Adipose tissue (tissue), 3 donors: Measurements from ENCODE around the gene FBXW11. TPM values are rescaled to one million over a fixed set of nuclear protein-coding genes. Genes with fewer than 3 reads are reported as not detected.

Source experiments
- H3K27ac ChIP-seq: one replicate; pipeline ENCODE4 v1.5.1; 2013; ENCODE audit warnings: low read depth, low read length
- WGBS, 3 donors: extraction: QIAGEN DNeasy Blood & Tissue Kit; methylation state at CpG; one replicate each; pipeline ENCODE4 v1.1.7; 2013; 5-methylcytosine and 5-hydroxymethylcytosine counted together
- polyA plus RNA-seq, 3 donors: library from polyadenylated mRNA; stranded (reverse); fragments of 200-250 nt; gene quantifications; one replicate each; pipeline ENCODE4 v1.2.3, GENCODE V29; 2013
- donor health status: healthy with polysubstance abuse.
- donor health status: Bipolar disorder and iron deficiency.
- donor health status: healthy.

FBXW11 gene
- polyA plus RNA-seq, 3 donors = 12.4 to 19.8 (median 18.0) TPM

DNA sequence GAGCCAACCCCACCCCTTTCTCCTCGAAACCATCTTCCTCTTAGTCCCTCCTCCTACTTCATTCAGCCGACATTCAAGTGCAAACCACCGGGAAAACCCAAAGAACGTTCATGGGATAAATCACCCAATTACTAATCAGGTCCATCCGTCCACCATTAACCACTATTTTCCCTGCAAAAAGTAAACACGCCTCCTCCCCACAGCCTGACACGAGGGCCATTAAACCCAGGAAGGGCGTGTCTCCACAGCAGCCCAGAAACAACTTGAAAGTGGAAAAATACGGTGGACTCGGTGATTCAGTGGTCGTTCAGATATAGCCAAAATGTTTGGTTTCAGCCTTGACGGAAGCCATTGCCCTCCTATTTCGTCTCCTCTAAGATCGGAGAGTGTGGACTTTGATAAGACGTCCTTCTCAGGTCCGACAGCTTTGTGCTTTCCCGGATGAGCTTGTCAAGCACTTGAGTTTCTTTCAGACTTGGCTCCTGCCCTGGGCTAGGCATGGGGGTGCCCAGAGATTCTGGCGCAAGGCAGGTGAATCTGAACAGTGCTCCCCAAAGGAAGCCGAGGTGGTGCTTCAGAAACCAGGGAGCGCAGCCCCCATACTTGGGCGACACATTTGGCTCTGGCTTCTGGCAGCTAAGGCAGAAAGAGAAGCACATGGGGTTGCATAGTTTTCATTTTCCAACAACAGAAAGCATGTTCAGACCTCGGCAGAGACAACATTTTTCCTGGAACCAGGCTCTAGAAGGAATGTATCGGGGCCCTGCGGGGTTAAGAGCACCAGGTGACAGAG, 164.3 kb downstream of the FBXW11 start:
- H3K27ac ChIP-seq = no peak overlapping the region
- WGBS, 3 donors = 72 to 81% (median 77%) methylated on average over 24 of the region's 24 CpGs

DNA sequence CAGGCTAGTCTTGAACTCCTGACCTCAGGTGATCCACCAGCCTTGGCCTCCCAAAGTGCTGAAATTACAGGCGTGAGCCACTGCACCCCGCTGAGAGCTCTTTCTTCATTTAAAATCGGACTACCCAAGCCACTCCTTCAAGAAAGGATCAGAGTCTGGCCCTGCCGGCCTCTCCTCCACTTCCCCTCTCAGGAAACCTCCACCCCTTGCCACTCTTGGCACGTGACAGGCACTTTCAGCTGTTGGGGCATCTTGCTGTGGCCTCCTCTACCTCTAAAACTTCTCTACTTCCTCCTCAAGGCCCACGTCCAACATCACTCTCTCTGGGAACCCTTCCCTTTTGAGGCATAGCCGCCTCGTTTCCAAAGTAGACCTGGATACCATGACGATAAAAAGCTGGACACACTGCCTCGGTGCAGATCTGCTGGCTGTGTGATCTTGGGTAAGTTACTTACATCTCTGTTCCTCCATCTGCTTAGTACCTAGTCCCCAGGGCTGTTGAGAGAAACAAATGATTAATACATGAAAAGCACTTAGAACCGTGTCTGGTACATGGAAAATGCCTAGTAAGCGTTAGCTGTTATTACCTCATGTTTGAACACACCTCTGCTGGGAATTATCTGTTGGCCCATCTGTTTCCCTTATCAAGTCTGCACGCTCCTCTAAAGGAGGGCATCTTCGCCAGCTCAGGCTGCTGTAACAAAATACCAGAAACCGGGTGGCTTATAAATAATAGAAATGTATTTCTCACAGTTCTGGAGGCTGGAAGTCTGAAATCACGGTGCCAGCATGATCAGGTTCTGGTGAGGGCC, 165.5 kb downstream of the FBXW11 start:
- 54 to 88% (median 62%) methylated on average over 16 of the region's 16 CpGs for WGBS, 3 donors
- no peak overlapping the region for H3K27ac ChIP-seq

DNA sequence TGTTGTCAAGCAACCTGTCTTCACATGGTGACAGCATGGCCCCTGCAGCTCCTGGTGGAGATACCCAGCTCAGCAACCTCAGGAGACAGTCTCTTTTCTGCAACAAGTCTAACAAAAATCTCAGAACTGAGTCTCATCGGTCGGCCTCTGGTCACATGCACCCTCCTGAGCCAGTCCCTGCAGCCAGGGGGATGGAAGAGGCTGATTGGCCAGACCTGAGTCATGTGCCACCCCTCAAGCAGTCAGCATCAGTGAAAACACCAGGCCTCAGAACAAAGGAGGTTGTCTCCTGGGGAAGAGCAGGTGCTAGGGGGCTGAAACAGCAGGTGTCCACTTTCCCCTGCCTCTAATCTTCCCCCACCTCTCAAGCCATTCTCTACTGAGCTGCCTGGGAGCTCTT, 166.4 kb downstream of the FBXW11 start:
- WGBS, 3 donors = 45 to 50% (median 50%) methylated on average over 2 of the region's 2 CpGs
- no peak overlapping the region for H3K27ac ChIP-seq

DNA sequence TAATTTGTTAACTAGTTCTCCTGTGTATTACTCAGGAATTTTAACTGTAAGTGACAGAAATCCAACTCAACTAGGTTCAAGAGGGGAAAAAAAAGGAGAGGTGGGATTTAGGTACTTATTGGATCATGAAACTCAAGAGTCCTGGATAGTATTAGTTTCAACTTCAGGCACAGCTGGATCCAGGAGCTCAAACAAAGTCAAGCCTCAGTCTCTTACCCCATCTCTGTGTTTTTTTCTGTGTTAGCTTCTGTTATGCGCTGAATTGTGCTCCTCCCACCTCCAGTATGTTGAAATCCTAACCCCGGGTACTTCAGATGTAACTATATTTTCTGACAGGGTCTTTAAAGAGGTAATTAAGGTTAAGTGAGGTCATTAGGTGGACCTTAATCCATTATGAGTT, 167.3 kb downstream of the FBXW11 start:
- no peak overlapping the region for H3K27ac ChIP-seq
- 59 to 89% (median 64%) methylated on average over 2 of the region's 2 CpGs for WGBS, 3 donors

DNA sequence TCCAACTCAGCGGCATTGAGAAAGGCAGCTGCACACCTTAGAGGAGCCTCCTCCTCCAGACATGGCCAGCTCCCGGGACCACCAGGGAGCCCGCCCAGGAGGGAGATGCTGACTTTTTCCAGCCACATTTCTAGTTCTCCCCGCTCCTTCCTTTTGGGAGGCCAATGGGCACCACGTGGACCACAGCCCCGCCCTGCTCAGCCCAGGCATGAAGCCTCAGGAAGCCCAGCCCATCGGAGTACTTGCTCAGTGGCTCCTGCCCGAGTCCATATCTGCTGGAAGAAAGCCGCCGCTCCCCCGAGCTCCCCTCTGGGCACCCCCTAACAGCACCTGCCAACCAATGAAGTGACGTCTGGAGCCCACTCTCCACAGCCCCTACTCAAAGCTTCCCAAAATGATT, 168.4 kb downstream of the FBXW11 start:
- 74 to 79% (median 78%) methylated on average over 12 of the region's 12 CpGs for WGBS, 3 donors
- no peak overlapping the region for H3K27ac ChIP-seq

DNA sequence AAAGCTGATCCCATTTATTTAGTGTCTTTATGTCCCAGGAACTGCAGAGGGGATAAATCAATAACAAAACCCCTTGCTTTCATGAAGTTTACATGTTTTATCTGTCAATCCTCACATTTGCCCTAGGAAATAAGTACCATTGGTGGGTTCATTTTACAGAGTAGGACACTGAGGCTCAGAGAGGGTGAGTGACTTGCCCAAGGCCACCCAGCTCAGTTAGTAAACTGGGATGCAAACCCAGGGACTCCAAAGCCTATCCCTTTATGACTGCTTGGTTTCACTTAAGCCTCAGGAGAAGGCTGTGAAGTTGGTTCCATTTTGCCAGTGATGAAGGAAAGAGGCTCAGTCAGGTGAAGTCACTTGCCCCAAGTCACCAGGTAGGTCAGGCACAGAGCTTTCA, 168.9 kb downstream of the FBXW11 start:
- no peak overlapping the region for H3K27ac ChIP-seq

DNA sequence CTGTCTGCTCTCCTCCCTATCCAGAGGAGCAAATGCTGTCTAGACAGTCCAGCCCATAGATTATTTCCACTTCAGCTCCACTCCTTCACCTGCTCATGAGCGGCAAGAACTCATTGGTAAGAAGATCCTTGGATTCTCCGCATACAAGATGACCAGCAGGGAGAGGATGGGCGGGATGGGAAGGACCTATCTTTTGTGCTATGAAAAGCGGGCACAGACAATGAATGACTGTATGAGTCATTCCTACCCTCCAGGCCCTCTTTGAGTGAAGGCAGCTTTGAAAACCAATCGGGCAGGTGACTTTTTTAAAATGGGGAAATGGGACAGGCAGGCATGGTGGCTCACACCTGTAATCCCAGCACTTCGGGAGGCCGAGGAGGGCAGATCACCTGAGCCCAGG, 171.4 kb downstream of the FBXW11 start:
- no peak overlapping the region for H3K27ac ChIP-seq
- 83 to 84% (median 83%) methylated on average over 7 of the region's 7 CpGs for WGBS, 3 donors

DNA sequence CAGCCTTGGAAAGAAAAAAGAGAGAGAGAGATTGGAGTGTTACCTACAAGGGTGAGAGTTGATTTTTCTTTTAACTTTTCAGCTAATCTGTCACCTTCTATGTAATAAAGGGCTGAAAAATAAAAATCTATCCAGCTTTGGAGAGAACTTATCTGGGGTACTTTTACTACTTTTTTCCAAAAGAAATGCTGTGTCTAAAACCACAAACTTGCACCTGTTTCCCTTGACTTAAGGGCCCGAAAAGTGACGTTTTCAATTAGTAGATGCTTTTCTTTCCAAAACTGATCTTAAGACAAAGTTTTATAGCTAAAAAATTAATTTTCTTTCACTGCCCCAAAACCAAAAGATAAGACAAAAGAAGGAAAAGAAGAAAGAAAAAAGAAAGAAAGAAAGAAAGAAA, 172.0 kb downstream of the FBXW11 start:
- H3K27ac ChIP-seq = no peak overlapping the region
- 66 to 77% (median 72%) methylated on average over 2 of the region's 2 CpGs for WGBS, 3 donors

DNA sequence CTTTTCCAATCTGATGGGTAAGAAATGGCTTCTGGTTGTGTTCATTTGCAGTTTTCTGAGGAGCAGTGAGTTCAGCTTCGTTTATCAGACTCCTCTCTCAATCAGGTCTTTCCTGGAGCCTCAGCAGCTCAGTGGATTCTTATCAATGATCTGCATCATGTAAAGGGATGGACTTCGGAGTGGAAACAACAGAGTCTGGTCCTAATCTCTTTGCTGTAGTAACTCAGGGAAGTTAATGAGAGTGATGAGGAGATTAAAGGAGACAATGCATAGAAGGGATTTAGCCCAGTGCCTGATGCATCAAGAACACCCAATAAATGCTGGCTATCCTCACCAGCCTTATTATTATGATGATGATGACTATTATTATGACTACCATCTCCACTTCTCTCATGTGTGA, 173.7 kb downstream of the FBXW11 start:
- 75 to 84% (median 78%) methylated on average over 2 of the region's 2 CpGs for WGBS, 3 donors
- no peak overlapping the region for H3K27ac ChIP-seq

DNA sequence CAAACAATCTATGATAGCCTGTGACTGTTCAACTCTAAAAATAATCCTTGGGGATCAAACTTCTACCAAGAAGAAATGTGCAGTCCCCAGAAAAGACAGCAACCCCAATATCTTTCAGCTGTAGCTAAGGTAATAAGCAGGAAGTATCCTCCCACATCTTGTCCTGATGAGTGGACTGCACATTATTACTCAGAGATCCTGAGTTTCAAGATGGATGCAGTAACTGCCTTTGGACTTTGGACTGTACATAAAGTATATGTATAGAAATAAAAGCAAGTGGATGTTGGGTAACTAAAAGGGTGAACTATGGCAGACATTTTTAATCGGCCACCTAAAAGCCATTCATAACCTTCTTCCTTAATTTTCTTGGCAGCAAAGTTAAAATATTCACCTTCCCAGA, 175.8 kb downstream of the FBXW11 start:
- no peak overlapping the region for H3K27ac ChIP-seq
- 84 to 96% (median 87%) methylated on average over 1 of the region's 1 CpG for WGBS, 3 donors

DNA sequence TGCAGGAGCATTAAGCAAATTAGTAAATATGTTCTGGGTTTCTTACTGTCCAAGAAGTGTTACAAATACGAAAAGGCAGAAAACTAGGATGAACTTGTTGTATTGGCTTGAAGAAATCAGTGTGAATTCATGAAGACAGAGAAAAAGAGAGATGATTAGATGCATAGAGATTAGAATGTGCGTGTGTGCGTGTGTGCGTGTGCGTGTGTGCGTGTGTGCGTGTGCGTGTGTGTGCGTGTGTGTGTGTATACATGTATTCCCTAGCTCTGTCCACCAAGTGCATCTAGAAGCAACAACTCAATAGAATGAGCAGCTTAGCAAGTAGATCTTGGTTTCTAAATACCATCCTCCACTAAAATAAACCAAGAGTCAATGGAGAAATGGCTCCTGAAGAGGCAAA, 179.3 kb downstream of the FBXW11 start:
- no peak overlapping the region for H3K27ac ChIP-seq
- 93 to 97% (median 97%) methylated on average over 9 of the region's 9 CpGs for WGBS, 3 donors

DNA sequence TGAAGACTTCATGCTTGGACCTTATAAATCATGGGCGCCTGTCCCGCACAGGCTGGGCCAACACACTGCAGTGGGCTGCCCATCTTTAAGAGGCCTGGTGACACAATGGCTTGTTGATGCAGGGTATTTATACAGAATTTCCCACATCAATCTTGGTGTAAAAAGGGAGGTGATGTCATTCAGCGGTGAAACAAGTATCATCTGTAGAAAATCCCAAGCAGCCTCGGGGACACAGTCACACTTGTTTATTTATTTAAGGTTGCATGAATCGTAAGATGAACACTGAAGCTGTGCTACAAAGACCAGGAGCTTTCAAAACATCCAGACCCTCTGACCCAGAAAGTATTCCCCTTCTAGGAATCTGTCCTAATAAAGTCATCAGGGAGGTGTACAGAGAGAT, 180.3 kb downstream of the FBXW11 start:
- WGBS, 3 donors = 73 to 75% (median 75%) methylated on average over 5 of the region's 5 CpGs

DNA sequence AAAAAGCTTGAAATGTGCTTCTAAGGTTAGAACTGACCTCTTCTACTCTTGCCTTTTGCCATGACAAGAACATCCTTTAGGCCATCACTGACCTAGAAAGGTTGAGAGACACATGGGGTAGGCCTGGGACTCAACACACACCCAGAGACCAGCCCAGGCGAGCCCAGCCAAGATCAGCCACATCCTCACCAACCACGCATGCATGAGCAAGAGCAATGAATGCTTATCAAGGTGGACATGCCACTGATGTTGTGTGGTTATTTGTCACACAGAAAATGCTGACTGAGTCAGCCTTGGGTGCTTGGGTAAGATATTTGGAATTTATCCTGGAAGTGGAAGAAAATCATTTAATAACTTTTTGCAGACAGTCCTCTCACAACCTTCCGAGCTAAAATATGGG, 181.4 kb downstream of the FBXW11 start:
- H3K27ac ChIP-seq = no peak overlapping the region
- WGBS, 3 donors = 93 to 98% (median 96%) methylated on average over 3 of the region's 3 CpGs

More for the DNA sequence above, 180.3 kb downstream of the FBXW11 start:
- H3K27ac ChIP-seq = no peak overlapping the region

DNA sequence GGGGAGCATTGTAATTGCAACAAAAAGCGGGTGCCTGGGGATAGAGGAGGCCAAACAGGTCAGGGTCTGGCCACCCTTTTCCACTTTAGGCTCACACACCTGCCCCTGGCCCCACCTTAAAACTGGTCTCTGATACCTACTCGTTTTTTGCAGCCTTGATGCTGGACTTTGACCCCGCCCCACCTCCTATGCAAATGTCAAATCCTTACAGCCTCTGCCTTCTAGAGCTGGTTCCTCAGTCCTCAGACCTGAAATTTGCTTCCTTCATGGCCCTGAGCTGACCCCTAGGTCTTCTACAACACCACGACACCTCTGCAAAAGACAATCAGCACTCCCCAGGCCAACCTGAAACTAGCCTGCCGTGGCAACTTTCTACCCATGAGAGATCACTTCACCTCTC, 183.2 kb downstream of the FBXW11 start:
- H3K27ac ChIP-seq = no peak overlapping the region
- whole genome bisulfite sequencing, 3 donors = 48 to 83% (median 72%) methylated on average over 5 of the region's 5 CpGs

DNA sequence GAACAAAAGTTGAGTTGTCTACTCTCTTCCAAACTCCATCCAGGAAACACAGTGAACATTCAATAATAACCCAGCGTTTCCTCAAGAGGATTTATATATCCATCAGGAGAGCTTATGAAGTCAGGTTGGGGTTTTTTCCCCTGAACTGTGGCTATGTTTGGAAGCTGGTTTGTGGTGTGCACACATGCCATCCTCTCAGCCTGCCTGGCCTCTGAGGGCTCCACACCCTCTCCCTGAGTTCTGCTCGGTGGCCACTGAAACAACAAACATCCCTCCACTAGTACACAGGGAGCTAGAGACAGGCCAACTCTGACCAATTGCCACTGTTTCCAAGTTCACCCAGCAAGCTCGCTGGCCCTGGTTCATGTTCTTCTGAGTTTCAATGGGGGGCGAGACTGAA, 185.2 kb downstream of the FBXW11 start:
- H3K27ac ChIP-seq = no peak overlapping the region
- 67 to 89% (median 85%) methylated on average over 4 of the region's 4 CpGs for WGBS, 3 donors

DNA sequence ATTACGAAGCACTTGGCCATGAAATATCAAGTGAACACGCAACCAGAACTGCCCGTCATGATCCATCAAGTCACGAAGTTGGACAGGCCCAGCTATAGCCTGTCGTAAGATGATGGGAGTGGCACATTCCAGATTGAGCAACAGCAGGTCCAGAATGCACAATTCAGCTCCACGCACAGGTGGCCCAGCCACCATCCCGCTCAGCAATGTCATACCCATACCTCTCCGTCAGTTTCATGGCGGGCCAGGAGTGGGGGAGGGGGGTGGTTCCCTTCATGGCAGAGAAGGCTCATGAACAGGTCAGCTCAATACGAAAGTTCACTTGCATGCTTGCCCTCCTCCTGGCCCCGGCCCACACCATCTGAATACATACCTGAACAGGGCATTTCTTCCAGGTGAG, 185.9 kb downstream of the FBXW11 start:
- H3K27ac ChIP-seq = no peak overlapping the region
- WGBS, 3 donors = 91 to 95% (median 94%) methylated on average over 11 of the region's 11 CpGs

DNA sequence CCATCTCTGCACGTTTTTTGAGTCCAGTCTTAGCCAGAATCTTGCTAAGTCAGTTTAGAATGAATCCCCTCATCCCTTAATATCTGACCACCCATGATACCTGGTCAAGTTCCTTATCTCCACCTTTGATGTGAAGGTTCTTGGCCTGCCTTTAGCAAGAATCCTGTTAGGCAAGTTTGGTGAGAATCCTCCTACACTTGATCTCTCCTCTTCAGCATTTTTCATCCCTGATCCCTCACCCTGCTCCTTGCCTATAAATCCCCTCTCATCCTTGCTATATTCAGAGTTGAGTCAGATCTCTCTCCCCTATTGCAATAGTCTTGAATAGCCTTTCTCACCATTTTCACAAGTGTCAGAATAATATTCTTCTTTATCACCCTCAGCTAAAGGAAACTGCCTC, 189.8 kb downstream of the FBXW11 start:
- no peak overlapping the region for H3K27ac ChIP-seq
- 48 to 64% (median 48%) methylated on average over 1 of the region's 1 CpG for WGBS, 3 donors

DNA sequence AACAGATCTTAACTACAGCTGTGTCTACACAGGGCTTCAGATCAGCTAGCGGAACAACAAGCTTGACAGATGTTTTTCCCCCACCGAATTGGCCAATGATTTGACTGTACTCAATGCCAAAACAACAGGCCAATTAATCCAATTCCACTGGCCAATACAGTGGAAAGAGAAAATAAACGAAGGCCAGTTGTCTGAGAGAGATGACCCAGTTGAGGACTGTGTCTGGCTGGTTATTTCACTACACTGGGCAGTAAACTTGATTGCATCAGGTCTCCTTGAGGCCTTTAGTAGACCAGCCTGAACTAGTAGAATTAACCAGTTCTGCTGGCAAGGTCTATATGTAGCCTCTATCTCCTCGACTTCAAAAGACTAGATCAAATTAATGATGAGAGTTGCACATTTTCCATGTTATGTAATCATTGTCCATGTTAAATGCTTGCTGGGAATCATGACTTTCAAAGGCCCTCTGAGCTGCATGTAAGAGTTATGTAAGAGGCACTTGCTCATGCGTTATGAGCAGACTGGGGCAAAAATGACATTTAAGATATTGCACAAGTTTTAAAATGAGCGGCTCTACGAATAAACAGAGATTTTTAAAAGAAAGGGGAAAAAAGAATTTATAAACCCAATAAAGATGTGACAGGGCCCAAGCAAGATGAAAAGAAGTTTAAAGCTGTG, 192.5 kb downstream of the FBXW11 start:
- WGBS, 3 donors = 62 to 79% (median 65%) methylated on average over 7 of the region's 7 CpGs
- H3K27ac ChIP-seq = no peak overlapping the region

DNA sequence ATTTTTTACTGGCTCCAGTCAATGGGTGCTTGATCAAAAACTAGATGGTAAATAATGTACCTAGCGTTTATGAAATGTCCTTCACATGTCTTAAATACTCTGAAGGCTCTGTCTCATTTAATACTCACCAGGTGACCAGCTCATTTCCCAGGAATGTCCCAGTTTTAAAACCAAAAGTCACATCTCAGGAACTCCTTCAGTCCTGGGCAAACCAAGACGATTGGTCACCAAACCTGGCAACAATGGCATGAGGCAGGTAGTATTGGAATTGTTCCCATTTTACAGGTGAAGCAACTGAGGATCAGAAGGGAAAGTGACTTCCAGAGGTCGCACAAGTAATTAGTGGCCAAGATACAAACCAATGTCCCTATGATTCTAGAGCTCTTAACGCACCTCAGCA, 193.2 kb downstream of the FBXW11 start:
- 86 to 94% (median 91%) methylated on average over 4 of the region's 4 CpGs for WGBS, 3 donors

More for the DNA sequence above, 193.2 kb downstream of the FBXW11 start:
- H3K27ac ChIP-seq = no peak overlapping the region
